Measurements from ENCODE around the gene FTCD. TPM values are rescaled to one million over a fixed set of nuclear protein-coding genes. Genes with fewer than 3 reads are reported as not detected.

The FTCD gene
- total and polyA plus RNA-seq, 10 of the 15 experiments (the other 5 are each of a cell fraction or from before 2014, with no cell fraction given): 0.27 to 0.28 TPM; not detected in 8

GRCh38 chr21:46092026-46092764 lies 63.2 kb downstream of the FTCD start:
- WGBS (ENCODE audit: insufficient coverage, insufficient replicate concordance, low lambda C conversion rate, missing lambda C conversion rate): 40% methylated on average over 23 of the region's 23 CpGs
- H3K9me3 ChIP-seq (replicated peaks; ENCODE audit: control insufficient read depth, insufficient read depth, low read length): no peaks in the 10 kb centered on the region; the same call in 2 of the 3 replicates
- ChIA-PET RAD21 (ENCODE audit: unreplicated experiment) (no interaction called here), POLR2A (no interaction called here), SMC1A (ENCODE audit: uncharacterized antibody, unreplicated experiment) (no interaction called here), CTCF (no interaction called here)
- no TSS peak for BruUV-seq (replicated peaks)
- ATAC-seq (no peak), DNase-seq (ENCODE audit: low read depth, low spot score) (no peak), FAIRE-seq (no peak)
- no peaks in the 10 kb centered on the region for H3K27me3 ChIP-seq (replicated peaks in 1 of 2; ENCODE audit: control insufficient read depth in 2 of 2, insufficient read depth in 2 of 2, low read length in 1 of 2)
- no peak overlapping the region for H3K4me3 ChIP-seq
- no peaks in the 10 kb centered on the region for H3K36me3 ChIP-seq (ENCODE audit: control insufficient read depth in 2 of 2, insufficient read depth in 2 of 2, low read length in 1 of 2)
- no peak overlapping the region for H2AFZ ChIP-seq (ENCODE audit: control insufficient read depth, low read depth, low read length)
- no peak for TF ChIP-seq YY1 (IDR thresholded peaks at IDR 0.05; ENCODE audit: low read depth, low read length)
- no peak overlapping the region for H3K9ac ChIP-seq (ENCODE audit: control insufficient read depth, insufficient read depth, low read length)
- H4K20me1 ChIP-seq (ENCODE audit: control insufficient read depth, insufficient read depth): no peaks in the 10 kb centered on the region
- H3K79me2 ChIP-seq (ENCODE audit: control insufficient read depth, insufficient read depth, low read length): no peaks in the 10 kb centered on the region
- intact Hi-C loops (cut with micrococcal nuclease; ENCODE audit: unreplicated experiment): no loop called here
- in situ Hi-C loops (cut with MboI): no loop called here
- no peak overlapping the region for H3K4me2 ChIP-seq (ENCODE audit: control insufficient read depth, insufficient read depth)
- H3K4me1 ChIP-seq (ENCODE audit: control insufficient read depth, insufficient read depth, low read length): no peaks in the 10 kb centered on the region
- H3K27ac ChIP-seq (ENCODE audit: control insufficient read depth, insufficient read depth): no peak overlapping the region

DNA sequence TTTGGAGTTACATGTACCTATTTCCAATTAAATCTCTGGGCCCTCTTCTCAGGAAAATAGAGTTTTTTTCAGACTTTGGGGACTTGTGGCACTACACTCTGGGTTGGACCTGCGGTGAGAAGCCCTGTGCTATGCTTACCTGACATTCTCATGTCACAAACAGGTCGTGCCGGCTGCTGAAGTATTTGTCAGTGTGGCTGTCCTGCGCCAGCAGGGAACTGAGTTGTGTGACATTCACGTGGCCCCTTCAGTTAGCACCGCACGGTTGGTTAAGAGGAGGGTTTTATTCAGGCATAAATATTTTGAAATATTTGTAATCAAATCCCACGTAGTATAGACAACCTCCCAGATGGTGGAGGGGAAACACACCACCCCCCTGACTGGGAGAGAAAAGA lies 63.8 kb downstream of the FTCD start:
- Histone ChIP-seq H3K79me2 (ENCODE audit: control insufficient read depth, insufficient read depth, low read length) (no peaks in the 10 kb centered on the region), H3K4me2 (ENCODE audit: control insufficient read depth, insufficient read depth) (no peak overlapping the region), H3K36me3 (ENCODE audit: control insufficient read depth in 2 of 2, insufficient read depth in 2 of 2, low read length in 1 of 2) (no peaks in the 10 kb centered on the region), H4K20me1 (ENCODE audit: control insufficient read depth, insufficient read depth) (no peaks in the 10 kb centered on the region), H3K9me3 (replicated peaks; ENCODE audit: control insufficient read depth, insufficient read depth, low read length) (no peaks in the 10 kb centered on the region; the same call in 2 of the 3 replicates), H3K27ac (ENCODE audit: control insufficient read depth, insufficient read depth) (no peak overlapping the region), H3K9ac (ENCODE audit: control insufficient read depth, insufficient read depth, low read length) (no peak overlapping the region), H2AFZ (ENCODE audit: control insufficient read depth, low read depth, low read length) (no peak overlapping the region), H3K4me3 (no peak overlapping the region), H3K27me3 (replicated peaks in 1 of 2; ENCODE audit: control insufficient read depth in 2 of 2, insufficient read depth in 2 of 2, low read length in 1 of 2) (no peaks in the 10 kb centered on the region), H3K4me1 (ENCODE audit: control insufficient read depth, insufficient read depth, low read length) (no peaks in the 10 kb centered on the region)
- RAD21 ChIA-PET (ENCODE audit: unreplicated experiment): no interaction called here
- CTCF ChIA-PET: no interaction called here
- no peak for ATAC-seq
- SMC1A ChIA-PET (ENCODE audit: uncharacterized antibody, unreplicated experiment): no interaction called here
- no peak for FAIRE-seq
- BruUV-seq (replicated peaks): no TSS peak
- POLR2A ChIA-PET: no interaction called here
- DNase-seq (ENCODE audit: low read depth, low spot score): no peak
- in situ Hi-C loops (cut with MboI) (no loop called here), intact Hi-C loops (cut with micrococcal nuclease; ENCODE audit: unreplicated experiment) (no loop called here)
- TF ChIP-seq EZH2 (IDR thresholded peaks at IDR 0.05; ENCODE audit: borderline replicate concordance, control insufficient read depth, low read depth, low read length): no peak
- TF ChIP-seq SMARCA5 (IDR thresholded peaks at IDR 0.05): no peak
- TF ChIP-seq RAD21 (IDR thresholded peaks at IDR 0.05; ENCODE audit: insufficient read depth, low read depth, low read length): no peak
- TF ChIP-seq FOXM1 (IDR thresholded peaks at IDR 0.05; ENCODE audit: low read depth, low read length): no peak
- no peak for TF ChIP-seq SIX5 (IDR thresholded peaks at IDR 0.05; ENCODE audit: low read depth, low read length, severe bottlenecking)
- TF ChIP-seq, protein P1, sequence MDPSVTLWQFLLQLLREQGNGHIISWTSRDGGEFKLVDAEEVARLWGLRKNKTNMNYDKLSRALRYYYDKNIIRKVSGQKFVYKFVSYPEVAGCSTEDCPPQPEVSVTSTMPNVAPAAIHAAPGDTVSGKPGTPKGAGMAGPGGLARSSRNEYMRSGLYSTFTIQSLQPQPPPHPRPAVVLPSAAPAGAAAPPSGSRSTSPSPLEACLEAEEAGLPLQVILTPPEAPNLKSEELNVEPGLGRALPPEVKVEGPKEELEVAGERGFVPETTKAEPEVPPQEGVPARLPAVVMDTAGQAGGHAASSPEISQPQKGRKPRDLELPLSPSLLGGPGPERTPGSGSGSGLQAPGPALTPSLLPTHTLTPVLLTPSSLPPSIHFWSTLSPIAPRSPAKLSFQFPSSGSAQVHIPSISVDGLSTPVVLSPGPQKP (IDR thresholded peaks at IDR 0.05; ENCODE audit: low read depth, low read length): no peak
- no peak for TF ChIP-seq BACH1 (IDR thresholded peaks at IDR 0.05; ENCODE audit: borderline replicate concordance)
- no peak for TF ChIP-seq PAX8 (IDR thresholded peaks at IDR 0.05)
- TF ChIP-seq, protein P2, sequence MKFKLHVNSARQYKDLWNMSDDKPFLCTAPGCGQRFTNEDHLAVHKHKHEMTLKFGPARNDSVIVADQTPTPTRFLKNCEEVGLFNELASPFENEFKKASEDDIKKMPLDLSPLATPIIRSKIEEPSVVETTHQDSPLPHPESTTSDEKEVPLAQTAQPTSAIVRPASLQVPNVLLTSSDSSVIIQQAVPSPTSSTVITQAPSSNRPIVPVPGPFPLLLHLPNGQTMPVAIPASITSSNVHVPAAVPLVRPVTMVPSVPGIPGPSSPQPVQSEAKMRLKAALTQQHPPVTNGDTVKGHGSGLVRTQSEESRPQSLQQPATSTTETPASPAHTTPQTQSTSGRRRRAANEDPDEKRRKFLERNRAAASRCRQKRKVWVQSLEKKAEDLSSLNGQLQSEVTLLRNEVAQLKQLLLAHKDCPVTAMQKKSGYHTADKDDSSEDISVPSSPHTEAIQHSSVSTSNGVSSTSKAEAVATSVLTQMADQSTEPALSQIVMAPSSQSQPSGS (IDR thresholded peaks at IDR 0.05; ENCODE audit: low read length): no peak
- 55% methylated on average over 8 of the region's 8 CpGs for WGBS (ENCODE audit: insufficient coverage, insufficient replicate concordance, low lambda C conversion rate, missing lambda C conversion rate)

Data from GM12878 (cell line).